Activated CD4-positive, alpha-beta memory T cell treated with anti-CD3 and anti-CD28 coated beads for 36 hours (primary cell): Measurements from ENCODE around the gene CARD9. TPM values are rescaled to one million over a fixed set of nuclear protein-coding genes. Genes with fewer than 3 reads are reported as not detected.

Experiments used
- CTCF ChIA-PET: fragments of 350-600 bp; sonication (Branson Sonifier 250); formaldehyde crosslinking; loops from one replicate; lab custom pipeline; 2021; ENCODE audit warnings: antibody characterized with exemption, inconsistent platforms; lab: Charles Lee
- POLR2A ChIA-PET: fragments of 350-600 bp; sonication (Branson Sonifier 250); formaldehyde crosslinking; loops from one replicate; lab custom pipeline; 2021; ENCODE audit warnings: antibody characterized with exemption; lab: Charles Lee
- DNase-seq: peaks from one replicate; pipeline ENCODE4 v3.0.0-alpha.2; 2020
- H3K27ac Mint-ChIP-seq: one replicate; pipeline ENCODE4 v1.8.0; 2021; ENCODE audit warnings: mixed read lengths
- H3K27me3 Mint-ChIP-seq: one replicate; pipeline ENCODE4 v1.8.0; 2021; ENCODE audit warnings: mixed read lengths
- H3K36me3 Mint-ChIP-seq: one replicate; pipeline ENCODE4 v1.8.0; 2021; ENCODE audit warnings: mixed read lengths
- H3K4me1 Mint-ChIP-seq: one replicate; pipeline ENCODE4 v1.8.0; 2021; ENCODE audit warnings: low read depth, mixed read lengths
- H3K4me3 Mint-ChIP-seq: one replicate; pipeline ENCODE4 v1.8.0; 2021; ENCODE audit warnings: mild to moderate bottlenecking, mixed read lengths
- H3K9me3 Mint-ChIP-seq: one replicate; pipeline ENCODE4 v1.8.0; 2021; ENCODE audit warnings: mixed read lengths
- intact Hi-C: fragments of 100-400 bp; cut with micrococcal nuclease; formaldehyde crosslinking; loops from one replicate; pipeline ENCODE4 v1.15.1; 2023
- total RNA-seq, 2 experiments: library from RNA; stranded (reverse); gene quantifications; one replicate each; pipeline ENCODE4 v1.2.3, GENCODE V29; 2021

The CARD9 gene
- total RNA-seq, 2 experiments from 2014 or later: 1.4 to 2.4 TPM

DNA sequence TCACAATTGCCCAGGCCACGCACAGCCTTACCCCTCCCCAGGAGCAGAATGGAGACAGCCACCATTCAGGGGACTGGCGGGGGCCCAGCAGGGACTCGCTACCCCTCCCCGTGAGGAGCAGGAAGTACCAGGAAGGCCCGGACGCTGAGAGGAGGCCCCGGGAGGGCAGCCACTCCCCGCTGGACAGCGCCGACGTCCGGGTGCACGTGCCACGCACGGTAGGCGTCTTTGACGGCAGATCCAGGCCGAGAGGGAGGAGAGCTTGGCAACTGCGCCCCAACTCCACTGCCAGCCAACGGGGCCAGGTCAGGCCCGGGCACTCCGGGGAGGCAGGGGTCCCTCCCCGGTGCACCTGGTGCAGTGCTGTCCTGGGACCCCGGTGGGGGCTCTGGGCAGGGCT lies 23.9 kb downstream of the CARD9 start:
- no peak overlapping the region for H3K4me3 Mint-ChIP-seq
- CTCF ChIA-PET: no interaction called here
- H3K27me3 Mint-ChIP-seq: no peaks in the 10 kb centered on the region
- POLR2A ChIA-PET: no interaction called here
- H3K4me1 Mint-ChIP-seq: no peaks in the 10 kb centered on the region
- DNase-seq: no peak
- H3K27ac Mint-ChIP-seq: no peak overlapping the region
- intact Hi-C loops: no loop called here
- H3K36me3 Mint-ChIP-seq: no peaks in the 10 kb centered on the region
- no peaks in the 10 kb centered on the region for H3K9me3 Mint-ChIP-seq

DNA sequence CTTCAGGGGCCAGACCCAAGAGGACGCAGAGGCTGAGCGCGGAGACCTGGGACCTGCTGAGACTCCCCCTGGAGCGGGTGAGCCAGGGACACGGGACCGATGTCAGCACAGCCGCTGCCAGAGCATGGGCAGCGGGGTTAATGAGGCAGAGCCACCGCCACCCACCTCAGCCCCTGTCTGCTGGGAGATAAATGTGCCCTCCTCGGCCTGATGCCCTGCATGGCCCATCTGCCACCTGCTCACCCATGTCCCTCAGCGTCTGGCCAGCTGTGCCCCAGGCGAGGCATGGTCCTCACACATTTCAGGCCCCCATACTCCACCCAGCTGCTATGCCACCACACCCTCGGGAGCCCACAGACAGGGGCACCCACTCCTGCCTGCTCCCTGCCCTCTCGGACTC lies 24.8 kb downstream of the CARD9 start:
- DNase-seq: no peak
- Mint-ChIP-seq H3K4me3 (no peak overlapping the region), H3K27ac (no peak overlapping the region), H3K4me1 (no peaks in the 10 kb centered on the region), H3K27me3 (no peaks in the 10 kb centered on the region), H3K9me3 (no peaks in the 10 kb centered on the region), H3K36me3 (no peaks in the 10 kb centered on the region)
- CTCF ChIA-PET: no interaction called here
- POLR2A ChIA-PET: no interaction called here
- intact Hi-C loops: no loop called here

GRCh38 chr9:136347472-136348256 lies 25.8 kb downstream of the CARD9 start:
- Mint-ChIP-seq H3K4me3 (no peak overlapping the region), H3K9me3 (no peaks in the 10 kb centered on the region), H3K36me3 (no peaks in the 10 kb centered on the region), H3K27ac (no peak overlapping the region), H3K27me3 (no peaks in the 10 kb centered on the region), H3K4me1 (no peaks in the 10 kb centered on the region)
- DNase-seq: no peak
- intact Hi-C loops: no loop called here
- ChIA-PET POLR2A (no interaction called here), CTCF (no interaction called here)

DNA sequence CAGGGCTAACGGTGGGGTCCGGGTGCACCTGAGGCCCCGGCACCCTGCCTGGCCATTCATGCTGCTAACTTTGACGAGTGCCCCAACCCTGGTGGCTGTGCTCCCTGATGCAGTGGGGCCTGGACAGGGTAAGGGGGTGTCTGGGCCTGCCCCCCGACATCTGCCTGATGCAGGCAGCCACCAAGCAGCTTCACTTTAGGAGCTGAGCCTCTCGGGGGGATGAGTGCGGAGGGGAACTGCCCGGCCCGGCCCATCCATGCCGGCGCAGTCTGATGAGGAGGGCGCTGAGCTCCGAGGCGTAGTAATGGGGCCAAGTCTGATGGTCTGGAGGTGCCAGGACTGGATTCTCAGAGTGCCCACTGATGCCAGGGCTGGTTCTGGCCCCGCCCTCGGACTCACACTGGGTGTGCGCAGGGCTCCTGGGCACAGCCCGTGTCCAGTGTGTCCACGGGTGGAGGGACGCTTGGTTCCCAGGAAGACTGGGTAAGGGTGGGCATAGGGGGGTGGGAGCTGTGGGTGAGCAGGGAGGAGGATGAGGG lies 26.5 kb downstream of the CARD9 start:
- no peak overlapping the region for H3K4me3 Mint-ChIP-seq
- ChIA-PET POLR2A (interaction anchor here (1.1 kb wide), 1 partner anchor 16 kb away, joined by 3 read pairs; no protein-coding TSS in a partner anchor), CTCF (no interaction called here)
- no peak for DNase-seq
- H3K4me1 Mint-ChIP-seq: no peaks in the 10 kb centered on the region
- no peaks in the 10 kb centered on the region for H3K9me3 Mint-ChIP-seq
- intact Hi-C loops: no loop called here
- no peaks in the 10 kb centered on the region for H3K36me3 Mint-ChIP-seq
- H3K27ac Mint-ChIP-seq: no peak overlapping the region
- H3K27me3 Mint-ChIP-seq: no peaks in the 10 kb centered on the region

GRCh38 chr9:136346157-136346481 lies 27.4 kb downstream of the CARD9 start:
- Mint-ChIP-seq H3K4me3 (no peak overlapping the region), H3K27me3 (no peaks in the 10 kb centered on the region), H3K9me3 (no peaks in the 10 kb centered on the region), H3K36me3 (no peaks in the 10 kb centered on the region), H3K27ac (no peak overlapping the region), H3K4me1 (no peaks in the 10 kb centered on the region)
- no peak for DNase-seq
- POLR2A ChIA-PET: interaction anchor here (1.1 kb wide), 1 partner anchor 17 kb away, joined by 3 read pairs; no protein-coding TSS in a partner anchor
- intact Hi-C loops: no loop called here
- CTCF ChIA-PET: interaction anchor here (1.0 kb wide), 1 partner anchor 9 kb away, joined by 3 read pairs; no protein-coding TSS in a partner anchor

DNA sequence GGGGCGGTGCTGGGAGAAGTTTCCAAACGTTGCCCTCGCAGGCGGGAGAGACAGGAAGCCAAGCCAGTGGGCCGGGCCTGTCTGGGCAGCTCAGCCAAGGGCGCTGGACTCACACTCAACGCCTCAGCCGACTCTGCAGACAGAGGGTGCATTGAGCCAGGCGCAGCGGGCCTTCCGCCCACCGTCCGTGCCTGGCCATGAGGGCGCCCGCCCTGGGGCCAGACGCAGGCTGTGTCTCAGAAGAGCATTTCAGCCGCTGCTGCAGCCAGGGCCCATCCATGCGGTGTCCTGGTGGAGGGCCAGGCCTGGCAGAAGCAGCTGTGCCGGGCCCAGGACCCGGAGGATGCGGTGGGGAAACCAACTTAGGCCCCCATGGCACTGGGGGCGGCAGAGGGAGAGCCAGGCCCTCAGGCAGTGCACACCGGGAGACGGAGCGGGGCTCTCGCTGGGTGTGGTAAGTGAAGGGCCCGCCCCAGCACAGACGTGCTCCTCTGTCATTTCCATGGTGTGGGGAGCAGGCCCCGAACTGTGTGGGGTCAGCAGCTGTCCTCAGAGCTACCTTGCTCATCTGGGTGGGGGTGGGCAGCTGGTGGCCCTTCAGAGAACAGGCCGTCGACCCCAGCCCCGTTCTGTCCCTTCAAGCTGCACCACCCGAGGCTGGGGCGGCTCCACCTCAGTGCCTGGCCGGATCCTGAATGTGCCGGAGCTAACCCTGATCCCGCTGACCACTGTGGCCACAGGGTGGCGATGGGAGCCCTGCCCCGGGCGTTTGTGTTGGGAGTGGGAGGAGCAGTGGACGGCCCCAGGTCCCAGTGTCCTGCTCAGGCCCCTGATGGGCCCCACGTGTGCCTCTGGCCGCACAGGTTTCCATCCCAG lies 27.9 kb downstream of the CARD9 start:
- intact Hi-C loops: no loop called here
- Mint-ChIP-seq H3K4me3 (no peak overlapping the region), H3K9me3 (no peaks in the 10 kb centered on the region), H3K27me3 (no peaks in the 10 kb centered on the region), H3K27ac (no peak overlapping the region), H3K4me1 (no peaks in the 10 kb centered on the region), H3K36me3 (no peaks in the 10 kb centered on the region)
- POLR2A ChIA-PET: interaction anchor here (1.1 kb wide), 1 partner anchor 17 kb away, joined by 3 read pairs; no protein-coding TSS in a partner anchor
- no peak for DNase-seq
- CTCF ChIA-PET: interaction anchor here (1.0 kb wide), 1 partner anchor 8 kb away, joined by 3 read pairs; no protein-coding TSS in a partner anchor

DNA sequence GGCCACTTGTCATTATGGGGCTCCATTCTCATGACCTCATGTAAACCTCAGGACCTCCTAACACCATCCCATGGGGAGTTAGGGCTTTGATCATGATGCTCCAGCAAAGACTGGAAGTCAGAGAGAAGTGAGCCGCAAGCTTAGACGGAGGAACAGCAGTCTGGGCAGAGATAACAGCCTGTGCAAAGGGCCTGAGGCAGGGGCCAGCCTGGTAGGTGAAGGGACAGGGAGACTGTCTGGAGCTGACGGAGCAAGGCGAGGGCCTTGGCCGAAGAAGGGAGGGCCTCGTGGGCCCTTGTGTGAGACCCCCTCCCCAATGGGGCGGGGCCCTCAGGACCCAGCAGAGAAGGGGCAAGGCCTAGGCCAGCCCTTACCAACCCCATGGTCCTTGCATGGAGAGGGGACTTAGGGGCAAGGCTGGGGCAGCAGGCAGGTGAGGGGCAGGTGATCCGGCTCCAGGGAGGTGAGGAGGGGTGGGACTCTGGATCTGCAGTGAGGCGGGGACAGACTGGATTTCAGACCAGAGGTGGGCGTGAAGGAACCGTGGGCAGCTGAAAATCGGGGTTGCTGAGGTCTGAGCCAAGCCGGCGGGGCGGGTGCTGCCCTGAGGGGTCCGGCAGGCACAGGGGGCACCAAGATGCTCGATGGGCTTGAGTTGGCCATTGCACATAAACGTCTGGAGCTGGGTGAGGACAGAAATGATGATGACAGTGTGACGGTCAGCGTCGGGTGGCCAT lies 28.8 kb downstream of the CARD9 start:
- POLR2A ChIA-PET: no interaction called here
- CTCF ChIA-PET: no interaction called here
- Mint-ChIP-seq H3K36me3 (no peaks in the 10 kb centered on the region), H3K27me3 (no peaks in the 10 kb centered on the region), H3K4me1 (no peaks in the 10 kb centered on the region), H3K9me3 (no peaks in the 10 kb centered on the region), H3K27ac (no peak overlapping the region), H3K4me3 (no peak overlapping the region)
- DNase-seq: no peak
- intact Hi-C loops: no loop called here

DNA sequence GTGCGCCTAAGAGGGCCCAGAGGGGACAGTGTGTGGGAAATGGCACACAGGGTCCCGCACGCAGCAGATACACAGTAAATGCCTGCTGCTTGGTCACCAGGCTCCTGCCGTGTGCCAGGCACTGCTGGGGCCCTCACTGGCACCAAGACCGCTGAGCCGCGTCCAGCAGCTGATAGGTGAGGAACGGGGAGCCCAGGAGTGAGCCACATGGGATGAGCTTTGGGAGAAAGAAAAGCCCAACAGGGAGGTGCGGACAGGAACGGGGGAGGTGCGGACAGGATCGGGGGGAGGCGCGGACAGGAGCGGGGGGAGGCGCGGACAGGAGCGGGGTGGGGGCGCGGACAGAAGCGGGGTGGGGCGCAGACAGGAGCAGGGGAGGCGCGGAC lies 29.6 kb downstream of the CARD9 start:
- DNase-seq: no peak
- no peaks in the 10 kb centered on the region for H3K36me3 Mint-ChIP-seq
- no peaks in the 10 kb centered on the region for H3K27me3 Mint-ChIP-seq
- no peaks in the 10 kb centered on the region for H3K4me1 Mint-ChIP-seq
- CTCF ChIA-PET: no interaction called here
- no peak overlapping the region for H3K4me3 Mint-ChIP-seq
- POLR2A ChIA-PET: no interaction called here
- H3K9me3 Mint-ChIP-seq: no peaks in the 10 kb centered on the region
- intact Hi-C loops: no loop called here
- no peak overlapping the region for H3K27ac Mint-ChIP-seq

DNA sequence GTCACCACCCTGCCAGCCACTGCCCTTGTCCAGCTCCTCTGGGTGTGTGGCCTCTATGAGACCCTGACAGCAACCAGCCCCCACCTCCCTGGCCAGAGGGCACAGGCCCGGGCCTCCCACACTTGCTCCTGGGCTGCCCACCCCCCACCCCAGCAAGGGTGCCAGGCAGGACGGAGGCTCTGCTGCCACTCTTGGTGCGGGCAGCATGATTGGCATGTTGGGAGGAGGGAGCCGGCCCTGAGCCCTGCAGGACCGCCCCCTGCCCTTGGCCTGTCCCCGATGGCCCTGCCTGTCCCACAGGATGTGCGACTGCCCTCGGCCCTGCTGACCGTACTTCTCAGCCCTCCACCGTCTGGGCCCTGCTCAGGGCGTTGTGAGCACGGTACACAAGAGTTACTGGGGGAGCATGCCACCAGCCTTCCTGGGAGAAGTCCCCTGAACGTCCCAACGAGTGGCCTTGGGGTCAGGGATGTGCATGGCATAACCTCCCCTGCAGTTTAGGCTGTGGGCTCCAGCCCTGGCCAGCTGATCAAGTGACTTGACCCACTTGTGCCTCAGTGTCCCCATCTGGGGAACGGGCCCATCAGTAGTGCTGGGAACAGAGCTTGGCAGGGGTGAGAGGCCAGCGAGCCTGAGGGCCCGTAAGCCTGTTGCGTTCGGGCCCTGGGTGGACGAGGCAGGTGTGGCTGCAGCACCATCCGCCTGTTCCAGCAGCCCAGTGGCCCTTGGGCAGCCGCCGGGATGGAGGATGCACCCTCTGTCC lies 30.2 kb downstream of the CARD9 start:
- H3K27me3 Mint-ChIP-seq: no peaks in the 10 kb centered on the region
- ChIA-PET POLR2A (no interaction called here), CTCF (no interaction called here)
- no peak overlapping the region for H3K4me3 Mint-ChIP-seq
- H3K27ac Mint-ChIP-seq: no peak overlapping the region
- no peaks in the 10 kb centered on the region for H3K4me1 Mint-ChIP-seq
- no peak for DNase-seq
- intact Hi-C loops: no loop called here
- no peaks in the 10 kb centered on the region for H3K9me3 Mint-ChIP-seq
- H3K36me3 Mint-ChIP-seq: no peaks in the 10 kb centered on the region

- H3K36me3 Mint-ChIP-seq: no peaks in the 10 kb centered on the region
- no peaks in the 10 kb centered on the region for H3K9me3 Mint-ChIP-seq
- no peaks in the 10 kb centered on the region for H3K4me1 Mint-ChIP-seq
- POLR2A ChIA-PET: no interaction called here
- H3K4me3 Mint-ChIP-seq: no peak overlapping the region
- DNase-seq: peak; percentile 74
- intact Hi-C loops: no loop called here
- CTCF ChIA-PET: no interaction called here
- no peaks in the 10 kb centered on the region for H3K27me3 Mint-ChIP-seq
- H3K27ac Mint-ChIP-seq: no peak overlapping the region
These were observed 31.0 kb downstream of the CARD9 start for GRCh38 chr9:136342181-136343120.

DNA sequence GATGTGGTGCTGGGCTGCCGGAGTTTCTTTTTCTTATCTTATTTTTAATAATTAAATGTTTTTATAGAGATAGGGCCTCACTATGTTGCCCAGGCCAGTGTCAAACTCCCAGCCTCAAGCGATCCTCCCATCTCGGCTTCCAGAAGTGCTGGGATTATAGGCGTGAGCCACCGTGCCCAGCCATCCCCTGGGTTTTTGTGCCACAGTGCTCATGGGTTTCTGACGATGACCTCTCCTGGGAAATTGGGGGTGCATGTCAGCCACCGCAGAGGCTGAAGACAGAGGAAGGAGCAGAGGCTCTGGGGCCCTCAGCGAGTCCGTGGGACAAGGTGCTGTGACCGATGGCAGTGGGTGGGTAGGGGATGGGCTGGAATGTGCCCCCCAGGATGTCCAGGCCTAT lies 31.7 kb downstream of the CARD9 start:
- H3K4me1 Mint-ChIP-seq: no peaks in the 10 kb centered on the region
- no peaks in the 10 kb centered on the region for H3K27me3 Mint-ChIP-seq
- intact Hi-C loops: no loop called here
- no peaks in the 10 kb centered on the region for H3K9me3 Mint-ChIP-seq
- no peak overlapping the region for H3K4me3 Mint-ChIP-seq
- DNase-seq: no peak
- no peaks in the 10 kb centered on the region for H3K36me3 Mint-ChIP-seq
- CTCF ChIA-PET: no interaction called here
- no peak overlapping the region for H3K27ac Mint-ChIP-seq
- POLR2A ChIA-PET: no interaction called here
